Measurements from ENCODE around the gene DGAT2.

Gene DGAT2

GRCh38 chr11:75778962-75779361 is 10.4 kb downstream of the DGAT2 start:
- CTCF ChIA-PET, result interaction anchor here (1.0 to 3.5 kb wide), 3 partner anchors 15 to 50 kb away, joined by 3 to 19 read pairs (median 3); no protein-coding TSS in a partner anchor
- 100% methylated on average over 4 of the region's 5 CpGs for WGBS (ENCODE audit: insufficient coverage)
- POLR2A ChIA-PET, result interaction anchor here (0.6 kb wide), 1 partner anchor 201 kb away, joined by 6 read pairs; no protein-coding TSS in a partner anchor

GRCh38 chr11:75779960-75780359 is 11.4 kb downstream of the DGAT2 start:
- Histone ChIP-seq H3K27me3 (replicated peaks in 2 of 5; ENCODE audit: control insufficient read depth in 4 of 5, insufficient read depth in 5 of 5, low read length in 4 of 5) (no peaks in the 10 kb centered on the region), H3K36me3 (ENCODE audit: control insufficient read depth in 4 of 4, insufficient read depth in 4 of 4, low read length in 3 of 4) (no peaks in the 10 kb centered on the region), H3K4me1 (ENCODE audit: control extremely low read depth in 1 of 4, control insufficient read depth in 4 of 4, insufficient read depth in 4 of 4, low read length in 3 of 4) (peaks cover 0 to 31% (median 6%) of the 10 kb centered on the region in 4 experiments), H3K27ac (ENCODE audit: insufficient read depth in 1 of 2, low read depth in 1 of 2, low read length in 2 of 2, poor library complexity in 1 of 2, severe bottlenecking in 2 of 2) (no peak overlapping the region), H3K9me3 (ENCODE audit: control extremely low read depth in 1 of 5, control insufficient read depth in 4 of 5, insufficient read depth in 2 of 5, low read depth in 1 of 5, low read length in 4 of 5) (no peaks in the 10 kb centered on the region), H3K4me3 (ENCODE audit: control insufficient read depth in 1 of 7, extremely low read depth in 1 of 7, insufficient read depth in 4 of 7, low read depth in 2 of 7, low read length in 6 of 7) (no peak overlapping the region)
- POLR2A ChIA-PET, result no interaction called here
- CTCF ChIA-PET, result interaction anchor here (0.7 to 3.5 kb wide), 4 partner anchors 9 to 23 kb away, joined by 3 to 19 read pairs (median 3); no protein-coding TSS in a partner anchor
- DNase-seq, result peak in 2 of 3 donors; percentile 59 to 71
- 100% methylated on average over 1 of the region's 2 CpGs for WGBS (ENCODE audit: insufficient coverage)

More at GRCh38 chr11:75778962-75779361, 10.4 kb downstream of the DGAT2 start:
- no peak overlapping the region for H3K4me3 ChIP-seq (ENCODE audit: control insufficient read depth in 1 of 7, extremely low read depth in 1 of 7, insufficient read depth in 4 of 7, low read depth in 2 of 7, low read length in 6 of 7)
- H3K36me3 ChIP-seq (ENCODE audit: control insufficient read depth in 4 of 4, insufficient read depth in 4 of 4, low read length in 3 of 4), result no peaks in the 10 kb centered on the region
- no peak for DNase-seq
- no peaks in the 10 kb centered on the region for H3K9me3 ChIP-seq (ENCODE audit: control extremely low read depth in 1 of 5, control insufficient read depth in 4 of 5, insufficient read depth in 2 of 5, low read depth in 1 of 5, low read length in 4 of 5)
- H3K4me1 ChIP-seq (ENCODE audit: control extremely low read depth in 1 of 4, control insufficient read depth in 4 of 4, insufficient read depth in 4 of 4, low read length in 3 of 4), result peaks cover 3 to 33% (median 7%) of the 10 kb centered on the region in 4 experiments
- no peak overlapping the region for H3K27ac ChIP-seq (ENCODE audit: insufficient read depth in 1 of 2, low read depth in 1 of 2, low read length in 2 of 2, poor library complexity in 1 of 2, severe bottlenecking in 2 of 2)
- no peaks in the 10 kb centered on the region for H3K27me3 ChIP-seq (replicated peaks in 2 of 5; ENCODE audit: control insufficient read depth in 4 of 5, insufficient read depth in 5 of 5, low read length in 4 of 5)

GRCh38 chr11:75780888-75781287 is 12.3 kb downstream of the DGAT2 start:
- Histone ChIP-seq H3K4me3 (ENCODE audit: control insufficient read depth in 1 of 7, extremely low read depth in 1 of 7, insufficient read depth in 4 of 7, low read depth in 2 of 7, low read length in 6 of 7) (no peak overlapping the region), H3K27ac (ENCODE audit: insufficient read depth in 1 of 2, low read depth in 1 of 2, low read length in 2 of 2, poor library complexity in 1 of 2, severe bottlenecking in 2 of 2) (no peak overlapping the region), H3K27me3 (replicated peaks in 2 of 5; ENCODE audit: control insufficient read depth in 4 of 5, insufficient read depth in 5 of 5, low read length in 4 of 5) (no peaks in the 10 kb centered on the region), H3K36me3 (ENCODE audit: control insufficient read depth in 4 of 4, insufficient read depth in 4 of 4, low read length in 3 of 4) (no peaks in the 10 kb centered on the region), H3K4me1 (ENCODE audit: control extremely low read depth in 1 of 4, control insufficient read depth in 4 of 4, insufficient read depth in 4 of 4, low read length in 3 of 4) (peaks cover 0 to 31% (median 6%) of the 10 kb centered on the region in 4 experiments), H3K9me3 (ENCODE audit: control extremely low read depth in 1 of 5, control insufficient read depth in 4 of 5, insufficient read depth in 2 of 5, low read depth in 1 of 5, low read length in 4 of 5) (no peaks in the 10 kb centered on the region)
- WGBS (ENCODE audit: insufficient coverage), result 85% methylated on average over 2 of the region's 3 CpGs
- CTCF ChIA-PET, result interaction anchor here (0.9 to 3.5 kb wide), 3 partner anchors 8 to 22 kb away, joined by 3 to 19 read pairs (median 4); no protein-coding TSS in a partner anchor
- POLR2A ChIA-PET, result interaction anchor here (1.5 kb wide), 1 partner anchor 11 kb away, joined by 5 read pairs; no protein-coding TSS in a partner anchor
- DNase-seq, result no peak

- ChIA-PET POLR2A (interaction anchor here (1.5 kb wide), 1 partner anchor 11 kb away, joined by 5 read pairs; no protein-coding TSS in a partner anchor), CTCF (interaction anchor here (0.9 to 3.5 kb wide), 3 partner anchors 8 to 21 kb away, joined by 3 to 19 read pairs (median 4); no protein-coding TSS in a partner anchor)
- WGBS (ENCODE audit: insufficient coverage), result 94% methylated on average over 7 of the region's 7 CpGs
- Histone ChIP-seq H3K4me1 (ENCODE audit: control extremely low read depth in 1 of 4, control insufficient read depth in 4 of 4, insufficient read depth in 4 of 4, low read length in 3 of 4) (peaks cover 0 to 30% (median 6%) of the 10 kb centered on the region in 4 experiments), H3K36me3 (ENCODE audit: control insufficient read depth in 4 of 4, insufficient read depth in 4 of 4, low read length in 3 of 4) (no peaks in the 10 kb centered on the region), H3K27me3 (replicated peaks in 2 of 5; ENCODE audit: control insufficient read depth in 4 of 5, insufficient read depth in 5 of 5, low read length in 4 of 5) (no peaks in the 10 kb centered on the region), H3K9me3 (ENCODE audit: control extremely low read depth in 1 of 5, control insufficient read depth in 4 of 5, insufficient read depth in 2 of 5, low read depth in 1 of 5, low read length in 4 of 5) (no peaks in the 10 kb centered on the region), H3K27ac (ENCODE audit: insufficient read depth in 1 of 2, low read depth in 1 of 2, low read length in 2 of 2, poor library complexity in 1 of 2, severe bottlenecking in 2 of 2) (no peak overlapping the region), H3K4me3 (ENCODE audit: control insufficient read depth in 1 of 7, extremely low read depth in 1 of 7, insufficient read depth in 4 of 7, low read depth in 2 of 7, low read length in 6 of 7) (no peak overlapping the region)
- no peak for DNase-seq
These were observed 12.7 kb downstream of the DGAT2 start for GRCh38 chr11:75781296-75781695.

GRCh38 chr11:75781831-75782230 is 13.3 kb downstream of the DGAT2 start:
- Histone ChIP-seq H3K36me3 (ENCODE audit: control insufficient read depth in 4 of 4, insufficient read depth in 4 of 4, low read length in 3 of 4) (no peaks in the 10 kb centered on the region), H3K27ac (ENCODE audit: insufficient read depth in 1 of 2, low read depth in 1 of 2, low read length in 2 of 2, poor library complexity in 1 of 2, severe bottlenecking in 2 of 2) (no peak overlapping the region), H3K27me3 (replicated peaks in 2 of 5; ENCODE audit: control insufficient read depth in 4 of 5, insufficient read depth in 5 of 5, low read length in 4 of 5) (no peaks in the 10 kb centered on the region), H3K9me3 (ENCODE audit: control extremely low read depth in 1 of 5, control insufficient read depth in 4 of 5, insufficient read depth in 2 of 5, low read depth in 1 of 5, low read length in 4 of 5) (no peaks in the 10 kb centered on the region), H3K4me3 (ENCODE audit: control insufficient read depth in 1 of 7, extremely low read depth in 1 of 7, insufficient read depth in 4 of 7, low read depth in 2 of 7, low read length in 6 of 7) (no peak overlapping the region), H3K4me1 (ENCODE audit: control extremely low read depth in 1 of 4, control insufficient read depth in 4 of 4, insufficient read depth in 4 of 4, low read length in 3 of 4) (peaks cover 0 to 25% (median 6%) of the 10 kb centered on the region in 4 experiments)
- ChIA-PET POLR2A (interaction anchor here (1.5 kb wide), 1 partner anchor 12 kb away, joined by 5 read pairs; no protein-coding TSS in a partner anchor), CTCF (interaction anchor here (0.9 kb wide), 1 partner anchor 9 kb away, joined by 4 read pairs; no protein-coding TSS in a partner anchor)
- no peak for DNase-seq
- 95% methylated on average over 8 of the region's 9 CpGs for WGBS (ENCODE audit: insufficient coverage)

GRCh38 chr11:75782540-75783263 is 14.1 kb downstream of the DGAT2 start:
- DNase-seq, result no peak
- Histone ChIP-seq H3K9me3 (ENCODE audit: control extremely low read depth in 1 of 5, control insufficient read depth in 4 of 5, insufficient read depth in 2 of 5, low read depth in 1 of 5, low read length in 4 of 5) (no peaks in the 10 kb centered on the region), H3K27me3 (replicated peaks in 2 of 5; ENCODE audit: control insufficient read depth in 4 of 5, insufficient read depth in 5 of 5, low read length in 4 of 5) (no peaks in the 10 kb centered on the region), H3K4me3 (ENCODE audit: control insufficient read depth in 1 of 7, extremely low read depth in 1 of 7, insufficient read depth in 4 of 7, low read depth in 2 of 7, low read length in 6 of 7) (no peak overlapping the region), H3K36me3 (ENCODE audit: control insufficient read depth in 4 of 4, insufficient read depth in 4 of 4, low read length in 3 of 4) (no peaks in the 10 kb centered on the region), H3K27ac (ENCODE audit: insufficient read depth in 1 of 2, low read depth in 1 of 2, low read length in 2 of 2, poor library complexity in 1 of 2, severe bottlenecking in 2 of 2) (no peak overlapping the region), H3K4me1 (ENCODE audit: control extremely low read depth in 1 of 4, control insufficient read depth in 4 of 4, insufficient read depth in 4 of 4, low read length in 3 of 4) (peaks cover 0 to 17% (median 4%) of the 10 kb centered on the region in 4 experiments)
- POLR2A ChIA-PET, result no interaction called here
- 100% methylated on average over 4 of the region's 4 CpGs for WGBS (ENCODE audit: insufficient coverage)
- CTCF ChIA-PET, result interaction anchor here (1.3 kb wide), 1 partner anchor 86 kb away, joined by 3 read pairs; no protein-coding TSS in a partner anchor

Measured in common myeloid progenitor, CD34-positive (primary cell).